Frontal cortex (tissue), 4 donors: ENCODE results near the gene TMEM117. TPM values are rescaled to one million over a fixed set of nuclear protein-coding genes. Genes with fewer than 3 reads are reported as not detected.
"Not testable (repeated sequence)": the region's sequence is repeated elsewhere in the genome, so short reads cannot be mapped to it uniquely, and the experiment has no call there.

Source experiments
- DNase-seq, 2 donors: peaks; one replicate each; pipeline ENCODE4 v3.0.0; 2012; ENCODE audit warnings: low spot score in 2 of 2
- FAIRE-seq: peaks from 2 replicates; lab custom pipeline; 2012; peaks lifted over from hg19 to GRCh38; lab: Jason Lieb, UNC
- total RNA-seq: library from RNA; depleted of rRNA; stranded (reverse); fragments of >200 nt; gene quantifications from one replicate; pipeline ENCODE4 v1.2.3, GENCODE V29; 2014
- donor health status: control.
- donor health status: control.
- donor health status: control.

Gene TMEM117
- total RNA-seq, 1 donor from 2014 or later, result 9.8 TPM

- FAIRE-seq, result no peak
Measured at GRCh38 chr12:44157359-44157758, 321.5 kb downstream of the TMEM117 start.

GRCh38 chr12:44158746-44159145 is 322.9 kb downstream of the TMEM117 start:
- FAIRE-seq (no peak), DNase-seq (no peak)

More at GRCh38 chr12:44157359-44157758, 321.5 kb downstream of the TMEM117 start:
- DNase-seq, result no peak

- no peak for FAIRE-seq
- no peak for DNase-seq
Measured at GRCh38 chr12:44159216-44159615, 323.3 kb downstream of the TMEM117 start.

- FAIRE-seq (no peak), DNase-seq (no peak)
Measured at GRCh38 chr12:44159862-44160261, 324.0 kb downstream of the TMEM117 start.

GRCh38 chr12:44162961-44163360 is 327.1 kb downstream of the TMEM117 start:
- no peak for FAIRE-seq

GRCh38 chr12:44174053-44174452 is 338.2 kb downstream of the TMEM117 start:
- DNase-seq (no peak), FAIRE-seq (no peak)

More at GRCh38 chr12:44162961-44163360, 327.1 kb downstream of the TMEM117 start:
- no peak for DNase-seq

GRCh38 chr12:44184499-44185206 is 348.8 kb downstream of the TMEM117 start:
- FAIRE-seq (no peak), DNase-seq (no peak)

GRCh38 chr12:44193281-44193680 is 357.4 kb downstream of the TMEM117 start:
- DNase-seq (no peak), FAIRE-seq (no peak)

GRCh38 chr12:44195719-44196118 is 359.8 kb downstream of the TMEM117 start:
- FAIRE-seq, DNase-seq: not testable (repeated sequence)

- FAIRE-seq, result no peak
- no peak for DNase-seq
Measured at GRCh38 chr12:44206045-44206444, 370.2 kb downstream of the TMEM117 start.

- FAIRE-seq (no peak), DNase-seq (no peak)
Measured at GRCh38 chr12:44217146-44217883, 381.4 kb downstream of the TMEM117 start.

- FAIRE-seq (no peak), DNase-seq (no peak)
Measured at GRCh38 chr12:44223736-44224135, 387.9 kb downstream of the TMEM117 start.

GRCh38 chr12:44224399-44225148 is 388.7 kb downstream of the TMEM117 start:
- no peak for DNase-seq

GRCh38 chr12:44225149-44225510 is 389.2 kb downstream of the TMEM117 start:
- FAIRE-seq (no peak), DNase-seq (no peak)

More at GRCh38 chr12:44224399-44225148, 388.7 kb downstream of the TMEM117 start:
- FAIRE-seq, result no peak

- FAIRE-seq, result no peak
- no peak for DNase-seq
Measured at GRCh38 chr12:44227616-44228015, 391.7 kb downstream of the TMEM117 start.

GRCh38 chr12:44229846-44230245 is 394.0 kb downstream of the TMEM117 start:
- DNase-seq (no peak), FAIRE-seq (no peak)

GRCh38 chr12:44235674-44236073 is 399.8 kb downstream of the TMEM117 start:
- no peak for FAIRE-seq
- DNase-seq, result no peak

- DNase-seq (no peak), FAIRE-seq (no peak)
Measured at GRCh38 chr12:44240186-44240585, 404.3 kb downstream of the TMEM117 start.

GRCh38 chr12:44245932-44246331 is 410.1 kb downstream of the TMEM117 start:
- DNase-seq (no peak), FAIRE-seq (peak; percentile 34)

- DNase-seq, result no peak
- FAIRE-seq, result no peak
Measured at GRCh38 chr12:44246482-44247105, 410.7 kb downstream of the TMEM117 start.
